IPS DF 6.9 (cell line): ENCODE data around the gene JADE2.

Experiments
- DNase-seq: peaks from one replicate; pipeline ENCODE4 v3.0.0-alpha.2; 2013; ENCODE audit warnings: low read depth, low spot score
- H3K27ac ChIP-seq: one replicate; pipeline ENCODE4 v1.5.1; 2013; ENCODE audit warnings: low read length, control low read depth
- H3K27me3 ChIP-seq: 2 replicates; pipeline ENCODE4 v1.6.1; 2013; ENCODE audit warnings: mild to moderate bottlenecking, low read length; ENCODE audit not compliant: control insufficient read depth, insufficient read depth
- H3K36me3 ChIP-seq: 2 replicates; pipeline ENCODE4 v1.6.1; 2013; ENCODE audit warnings: low read length; ENCODE audit not compliant: control insufficient read depth, insufficient read depth
- H3K4me1 ChIP-seq: 2 replicates; pipeline ENCODE4 v1.6.1; 2013; ENCODE audit warnings: low read length; ENCODE audit not compliant: control insufficient read depth, insufficient read depth
- H3K4me3 ChIP-seq: 2 replicates; pipeline ENCODE4 v1.5.1; 2013; ENCODE audit warnings: mild to moderate bottlenecking, low read length
- H3K9me3 ChIP-seq: 2 replicates; pipeline ENCODE4 v1.6.1; 2013; ENCODE audit warnings: low read length, inconsistent platforms; ENCODE audit not compliant: control insufficient read depth, insufficient read depth
- WGBS: extraction: QIAGEN DNeasy Blood & Tissue Kit; methylation state at CpG from one replicate; pipeline ENCODE4 v1.1.7; 2013; ENCODE audit warnings: mixed read lengths, missing lambda C conversion rate; ENCODE audit not compliant: insufficient read length, insufficient coverage; 5-methylcytosine and 5-hydroxymethylcytosine counted together

Gene JADE2

GRCh38 chr5:134578578-134579283 is 53.3 kb downstream of the JADE2 start:
- Histone ChIP-seq H3K36me3 (peaks cover 26% of the 10 kb centered on the region), H3K4me3 (no peak overlapping the region)

GRCh38 chr5:134579284-134579771 is 53.9 kb downstream of the JADE2 start:
- no peak overlapping the region for H3K27ac ChIP-seq

More at GRCh38 chr5:134578578-134579283, 53.3 kb downstream of the JADE2 start:
- WGBS, result no CpG with 5 or more reads among the region's 32 CpGs
- H3K9me3 ChIP-seq, result no peaks in the 10 kb centered on the region
- DNase-seq, result no peak
- no peaks in the 10 kb centered on the region for H3K4me1 ChIP-seq
- no peaks in the 10 kb centered on the region for H3K27me3 ChIP-seq
- H3K27ac ChIP-seq, result no peak overlapping the region

GRCh38 chr5:134580001-134580460 is 54.6 kb downstream of the JADE2 start:
- peaks cover 15% of the 10 kb centered on the region for H3K36me3 ChIP-seq
- H3K4me1 ChIP-seq, result no peaks in the 10 kb centered on the region
- no peak for DNase-seq
- H3K27me3 ChIP-seq, result no peaks in the 10 kb centered on the region
- H3K9me3 ChIP-seq, result no peaks in the 10 kb centered on the region
- no CpG with 5 or more reads among the region's 14 CpGs for WGBS
- H3K27ac ChIP-seq, result no peak overlapping the region
- H3K4me3 ChIP-seq, result no peak overlapping the region

More at GRCh38 chr5:134579284-134579771, 53.9 kb downstream of the JADE2 start:
- no peaks in the 10 kb centered on the region for H3K4me1 ChIP-seq
- H3K36me3 ChIP-seq, result peaks cover 21% of the 10 kb centered on the region
- no peaks in the 10 kb centered on the region for H3K27me3 ChIP-seq
- no peak overlapping the region for H3K4me3 ChIP-seq
- no peak for DNase-seq
- no peaks in the 10 kb centered on the region for H3K9me3 ChIP-seq
- WGBS, result no CpG with 5 or more reads among the region's 13 CpGs

GRCh38 chr5:134581241-134581981 is 55.9 kb downstream of the JADE2 start:
- Histone ChIP-seq H3K4me1 (no peaks in the 10 kb centered on the region), H3K27ac (no peak overlapping the region), H3K4me3 (no peak overlapping the region), H3K36me3 (peaks cover 15% of the 10 kb centered on the region), H3K9me3 (no peaks in the 10 kb centered on the region), H3K27me3 (no peaks in the 10 kb centered on the region)
- no CpG with 5 or more reads among the region's 8 CpGs for WGBS
- DNase-seq, result no peak

GRCh38 chr5:134582281-134582680 is 56.8 kb downstream of the JADE2 start:
- H3K36me3 ChIP-seq, result peaks cover 15% of the 10 kb centered on the region
- no peaks in the 10 kb centered on the region for H3K9me3 ChIP-seq
- no peak overlapping the region for H3K27ac ChIP-seq
- no peaks in the 10 kb centered on the region for H3K4me1 ChIP-seq
- no CpG with 5 or more reads among the region's 5 CpGs for WGBS
- H3K4me3 ChIP-seq, result no peak overlapping the region
- no peak for DNase-seq
- no peaks in the 10 kb centered on the region for H3K27me3 ChIP-seq

GRCh38 chr5:134582941-134583340 is 57.5 kb downstream of the JADE2 start:
- Histone ChIP-seq H3K4me3 (no peak overlapping the region), H3K4me1 (no peaks in the 10 kb centered on the region), H3K36me3 (peaks cover 15% of the 10 kb centered on the region), H3K9me3 (no peaks in the 10 kb centered on the region), H3K27ac (no peak overlapping the region), H3K27me3 (no peaks in the 10 kb centered on the region)
- no CpG with 5 or more reads among the region's 10 CpGs for WGBS
- DNase-seq, result no peak

GRCh38 chr5:134583766-134584165 is 58.3 kb downstream of the JADE2 start:
- Histone ChIP-seq H3K4me1 (no peaks in the 10 kb centered on the region), H3K36me3 (peaks cover 8% of the 10 kb centered on the region), H3K4me3 (no peak overlapping the region), H3K27me3 (no peaks in the 10 kb centered on the region), H3K9me3 (no peaks in the 10 kb centered on the region), H3K27ac (no peak overlapping the region)
- no CpG with 5 or more reads among the region's 2 CpGs for WGBS
- no peak for DNase-seq

GRCh38 chr5:134584662-134585061 is 59.2 kb downstream of the JADE2 start:
- Histone ChIP-seq H3K36me3 (no peaks in the 10 kb centered on the region; the same call in 1 of the 2 replicates), H3K4me1 (no peaks in the 10 kb centered on the region), H3K27me3 (no peaks in the 10 kb centered on the region), H3K27ac (no peak overlapping the region), H3K9me3 (no peaks in the 10 kb centered on the region), H3K4me3 (no peak overlapping the region)
- no CpG with 5 or more reads among the region's 3 CpGs for WGBS
- DNase-seq, result no peak

- DNase-seq, result no peak
Measured at GRCh38 chr5:134585966-134586365, 60.5 kb downstream of the JADE2 start.

GRCh38 chr5:134586866-134587524 is 61.5 kb downstream of the JADE2 start:
- no peak overlapping the region for H3K4me3 ChIP-seq
- H3K27ac ChIP-seq, result no peak overlapping the region
- peaks cover 3% of the 10 kb centered on the region; the same call in 1 of the 2 replicates for H3K4me1 ChIP-seq
- no peaks in the 10 kb centered on the region for H3K27me3 ChIP-seq
- H3K36me3 ChIP-seq, result no peaks in the 10 kb centered on the region
- H3K9me3 ChIP-seq, result no peaks in the 10 kb centered on the region
- DNase-seq, result peak; percentile 93
- no CpG with 5 or more reads among the region's 13 CpGs for WGBS

More at GRCh38 chr5:134585966-134586365, 60.5 kb downstream of the JADE2 start:
- Histone ChIP-seq H3K27ac (no peak overlapping the region), H3K36me3 (no peaks in the 10 kb centered on the region; the same call in 1 of the 2 replicates), H3K27me3 (no peaks in the 10 kb centered on the region), H3K4me1 (no peaks in the 10 kb centered on the region), H3K4me3 (no peak overlapping the region), H3K9me3 (no peaks in the 10 kb centered on the region)
- WGBS, result no CpG with 5 or more reads among the region's 2 CpGs
